Skeletal muscle tissue (tissue), 5 donors: ENCODE data around the gene CD70. TPM values are rescaled to one million over a fixed set of nuclear protein-coding genes. Genes with fewer than 3 reads are reported as not detected.
"Not testable (repeated sequence)": the region's sequence is repeated elsewhere in the genome, so short reads cannot be mapped to it uniquely, and the experiment has no call there.

Experiments
- H3K27ac ChIP-seq: one replicate; pipeline ENCODE4 v1.7.0; 2013; ENCODE audit warnings: mild to moderate bottlenecking, low read depth, low read length, inconsistent platforms
- H3K27me3 ChIP-seq, 3 donors: one replicate each; pipeline ENCODE4 v1.7.0; 2013; ENCODE audit warnings: low read length in 3 of 3; ENCODE audit not compliant: control insufficient read depth in 3 of 3, insufficient read depth in 3 of 3
- H3K36me3 ChIP-seq, 3 donors: one replicate each; pipeline ENCODE4 v1.7.0; 2013; ENCODE audit warnings: low read length in 3 of 3; ENCODE audit not compliant: control insufficient read depth in 3 of 3, insufficient read depth in 3 of 3
- H3K4me1 ChIP-seq, 3 donors: one replicate each; pipeline ENCODE4 v1.7.0; 2013; ENCODE audit warnings: low read length in 3 of 3, mild to moderate bottlenecking in 3 of 3; ENCODE audit not compliant: control insufficient read depth in 3 of 3, insufficient read depth in 3 of 3
- H3K4me3 ChIP-seq, 3 donors: one replicate each; pipeline ENCODE4 v1.7.0; 2013; ENCODE audit warnings: low read length in 3 of 3
- H3K9ac ChIP-seq, 3 donors: one replicate each; pipeline ENCODE4 v1.7.0; 2013; ENCODE audit warnings: low read length in 3 of 3, mild to moderate bottlenecking in 3 of 3, moderate library complexity in 2 of 3, low read depth in 1 of 3
- H3K9me3 ChIP-seq, 3 donors: one replicate each; pipeline ENCODE4 v1.7.0; 2013; ENCODE audit warnings: low read length in 3 of 3; ENCODE audit not compliant: control insufficient read depth in 3 of 3
- small RNA-seq: library from RNA; depleted of rRNA; stranded (forward); fragments of <200 nt; gene quantifications from one replicate; pipeline ENCODE3, GENCODE V24; 2014
- total RNA-seq: library from RNA; depleted of rRNA; stranded (reverse); fragments of >200 nt; gene quantifications from one replicate; pipeline ENCODE4 v1.2.3, GENCODE V29; 2014
- donor health status: Osteomylitis.

CD70 gene
- total RNA-seq, 1 donor from 2014 or later = 1.0 TPM

DNA sequence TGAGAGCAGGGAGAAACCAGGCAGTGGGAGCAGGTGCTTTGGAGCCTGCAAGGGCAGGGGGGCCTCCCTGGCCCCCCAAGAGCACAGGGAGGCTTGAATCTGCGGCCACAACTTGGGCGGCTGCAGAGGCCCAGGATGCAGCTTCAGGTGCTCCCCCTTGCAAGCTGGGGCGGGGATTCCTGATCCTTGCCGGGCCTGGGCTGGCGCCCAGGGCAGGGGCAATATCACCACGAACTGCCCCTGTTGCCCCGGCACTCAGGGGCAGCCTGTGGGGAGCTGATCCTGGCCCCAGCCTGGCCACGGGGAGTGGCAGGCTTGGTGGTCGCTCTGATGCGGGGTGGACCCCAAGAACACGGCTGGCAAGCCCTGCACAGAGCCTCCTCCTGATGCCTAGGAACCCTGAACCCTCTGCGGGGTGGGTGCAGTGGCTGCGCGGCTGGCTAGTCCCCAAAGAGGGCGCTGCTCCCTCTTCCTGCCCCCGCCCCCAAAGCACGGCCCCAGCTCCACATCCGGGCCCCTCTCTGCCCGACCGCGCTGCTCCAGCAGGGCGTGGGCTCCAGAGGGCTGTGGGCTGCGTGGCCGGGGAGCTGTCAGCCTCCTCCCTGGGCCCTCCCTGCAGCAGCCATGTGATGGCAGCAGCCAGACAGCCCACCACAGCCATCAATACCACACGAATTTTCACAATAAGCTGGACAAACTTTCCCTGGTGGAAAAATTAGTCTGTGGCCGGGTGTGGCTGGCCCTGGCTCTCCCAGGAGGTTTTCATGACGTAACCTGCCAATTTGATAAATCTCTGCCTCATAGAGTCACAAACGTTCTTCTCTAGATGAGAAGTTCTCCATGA lies 39.1 kb downstream of the CD70 start:
- Histone ChIP-seq H3K4me3 (no peak overlapping the region), H3K9me3 (no peaks in the 10 kb centered on the region), H3K4me1 (no peaks in the 10 kb centered on the region), H3K27me3 (no peaks in the 10 kb centered on the region), H3K9ac (no peak overlapping the region), H3K27ac (no peak overlapping the region), H3K36me3 (no peaks in the 10 kb centered on the region)

DNA sequence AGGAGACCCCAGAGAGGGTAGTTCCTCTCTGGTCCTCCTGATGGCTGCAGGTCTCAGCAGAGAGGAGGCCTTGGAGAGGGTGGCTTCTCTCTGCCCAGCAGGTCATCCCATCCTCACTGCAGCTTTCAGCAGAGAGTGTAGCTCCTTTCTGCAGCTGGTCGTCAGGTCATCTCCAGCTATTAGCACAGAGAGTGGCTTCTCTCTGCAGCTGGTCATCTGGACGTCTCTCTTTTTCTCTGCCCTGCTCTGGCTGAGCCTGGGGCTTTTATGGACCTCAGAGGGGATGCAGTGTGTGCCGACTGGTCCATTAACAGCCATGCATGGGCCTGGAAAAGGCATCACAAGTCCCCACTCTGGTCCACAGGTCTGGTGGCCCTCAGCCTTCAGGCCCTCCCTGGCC lies 39.9 kb downstream of the CD70 start:
- no peaks in the 10 kb centered on the region for H3K36me3 ChIP-seq
- H3K4me1 ChIP-seq = no peaks in the 10 kb centered on the region
- no peaks in the 10 kb centered on the region for H3K9me3 ChIP-seq
- H3K27me3 ChIP-seq = no peaks in the 10 kb centered on the region
- no peak overlapping the region for H3K27ac ChIP-seq
- no peak overlapping the region for H3K9ac ChIP-seq
- no peak overlapping the region for H3K4me3 ChIP-seq

DNA sequence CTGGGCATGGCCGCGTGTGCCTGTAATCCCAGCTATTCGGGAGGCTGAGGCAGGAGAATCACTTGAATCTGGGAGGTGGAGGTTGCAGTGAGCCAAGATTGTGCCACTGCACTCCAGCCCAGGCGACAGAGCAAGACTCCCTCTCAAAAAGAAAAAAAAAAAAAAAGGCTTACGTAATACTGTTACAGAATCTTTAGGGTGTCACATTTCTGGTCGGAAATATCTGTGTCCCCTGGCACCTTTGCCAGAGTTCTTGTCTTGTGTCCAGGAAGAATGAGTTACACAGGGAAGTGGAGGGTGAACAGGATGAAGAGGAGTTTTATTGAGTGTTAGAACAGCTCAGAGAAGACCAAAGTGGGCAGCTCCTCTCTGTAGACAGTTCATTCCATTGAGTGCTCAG lies 40.3 kb downstream of the CD70 start:
- not testable (repeated sequence) for H3K36me3 ChIP-seq

DNA sequence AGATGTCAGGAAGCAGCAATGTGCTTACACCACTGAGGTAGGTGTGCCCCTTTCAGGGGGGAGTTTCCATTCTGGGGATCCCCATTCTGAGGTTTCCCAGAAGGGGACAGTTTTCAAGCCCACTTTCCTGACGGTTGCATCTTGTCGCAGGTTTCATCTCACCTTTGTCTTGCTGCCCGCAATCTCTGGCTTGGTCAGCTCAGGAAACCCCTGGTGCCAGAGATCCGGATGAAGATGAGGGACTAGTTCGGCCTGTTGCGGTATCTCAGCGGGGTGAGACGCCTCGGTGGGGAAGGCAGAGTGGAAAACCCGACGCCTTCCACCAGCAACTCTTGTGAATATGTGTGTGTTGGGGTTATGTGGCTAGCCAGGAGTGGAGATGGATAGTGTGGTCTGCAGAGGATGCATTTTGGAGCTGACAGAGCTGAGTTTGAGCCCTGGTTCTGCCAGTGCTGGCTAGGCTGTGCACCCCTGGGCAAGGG lies 47.0 kb downstream of the CD70 start:
- Histone ChIP-seq H3K4me3 (no peak overlapping the region), H3K27ac (no peak overlapping the region), H3K36me3 (no peaks in the 10 kb centered on the region), H3K27me3 (peaks cover 0 to 7% (median 0%) of the 10 kb centered on the region in 3 donors), H3K4me1 (no peaks in the 10 kb centered on the region), H3K9me3 (no peaks in the 10 kb centered on the region), H3K9ac (no peak overlapping the region)

More for the DNA sequence above, 40.3 kb downstream of the CD70 start:
- not testable (repeated sequence) for H3K9me3 ChIP-seq, H3K4me3 ChIP-seq, H3K9ac ChIP-seq, H3K27me3 ChIP-seq, H3K4me1 ChIP-seq, H3K27ac ChIP-seq

DNA sequence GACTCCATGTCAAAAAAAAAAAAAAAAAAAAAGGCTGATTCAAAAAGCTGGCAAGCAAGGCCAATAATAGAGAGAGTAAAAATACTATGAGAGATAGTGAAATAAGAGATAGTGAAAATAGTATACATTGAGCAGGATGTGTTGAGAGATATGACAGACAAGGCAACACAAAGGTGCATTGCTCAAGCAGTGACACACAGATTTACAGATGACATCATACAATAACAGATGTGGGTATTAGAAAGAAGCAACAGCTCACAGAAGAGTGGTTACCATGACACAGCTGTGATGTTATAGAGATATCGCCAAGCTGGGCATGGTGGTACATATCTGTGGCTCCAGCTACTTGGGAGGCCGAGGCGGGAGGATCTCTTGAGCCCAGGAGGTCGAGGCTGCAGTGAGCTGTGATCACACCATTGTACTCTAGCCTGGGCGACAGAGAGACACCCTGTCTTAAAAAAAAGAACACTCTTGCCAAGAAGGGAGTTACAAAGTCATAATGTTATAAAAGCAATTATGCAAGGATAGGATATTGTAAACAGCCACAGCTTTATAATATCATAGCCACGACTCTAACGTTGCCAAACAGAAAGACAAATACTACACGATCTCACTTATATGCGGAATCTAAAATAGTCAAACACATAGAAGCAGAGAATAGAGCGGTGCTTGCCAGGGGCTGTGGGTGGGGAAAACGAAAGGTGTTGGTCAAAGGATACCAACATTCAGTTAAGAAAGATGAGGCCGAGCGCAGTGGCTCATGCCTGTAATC lies 49.8 kb downstream of the CD70 start:
- Histone ChIP-seq H3K4me3 (no peak overlapping the region), H3K36me3 (no peaks in the 10 kb centered on the region), H3K4me1 (no peaks in the 10 kb centered on the region), H3K9me3 (no peaks in the 10 kb centered on the region), H3K27me3 (peaks cover 0 to 7% (median 0%) of the 10 kb centered on the region in 3 donors), H3K27ac (no peak overlapping the region), H3K9ac (no peak overlapping the region)

DNA sequence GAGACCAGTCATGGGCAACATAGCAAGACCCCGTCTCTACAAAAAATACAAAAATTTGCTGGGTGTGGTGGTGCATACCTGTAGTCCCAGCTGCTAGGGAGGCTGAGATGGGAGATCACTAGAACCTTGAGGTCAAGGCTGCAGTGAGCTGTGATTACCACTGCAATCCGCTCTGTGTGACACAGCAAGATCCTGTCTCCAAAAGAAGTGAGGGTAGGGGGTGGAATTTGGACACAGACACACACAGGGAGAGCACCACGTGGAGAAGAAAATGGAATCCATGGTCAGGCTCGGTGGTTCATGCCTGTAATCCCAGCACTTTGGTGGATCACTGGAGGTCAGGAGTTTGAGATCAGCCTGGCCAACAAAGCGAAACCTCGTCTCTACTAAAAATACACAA lies 51.4 kb downstream of the CD70 start:
- Histone ChIP-seq H3K4me3 (no peak overlapping the region), H3K9ac (no peak overlapping the region), H3K9me3 (no peaks in the 10 kb centered on the region), H3K36me3 (no peaks in the 10 kb centered on the region), H3K27ac (no peak overlapping the region), H3K4me1 (no peaks in the 10 kb centered on the region), H3K27me3 (peaks cover 0 to 12% (median 0%) of the 10 kb centered on the region in 3 donors)

Small RNA genes within 50 kb of the gene (small RNA-seq; reads per million reads assigned to genes)
- not detected for gene RF00019

Other genes starting within 250 kb of the CD70 start
- 29.7 TPM for gene CLPP, start 229.6 kb downstream of the CD70 start, total RNA-seq
- gene ALKBH7, start 218.4 kb downstream of the CD70 start, total RNA-seq = 75.2 TPM
- 1.0 TPM for gene PSPN, start 215.2 kb downstream of the CD70 start, total RNA-seq
- gene GTF2F1, start 198.0 kb downstream of the CD70 start, total RNA-seq = 36.5 TPM
- gene KHSRP, start 166.3 kb downstream of the CD70 start, total RNA-seq = 65.2 TPM
- 0.52 TPM for gene SLC25A41, start 157.4 kb downstream of the CD70 start, total RNA-seq
- gene SLC25A23, start 131.4 kb downstream of the CD70 start, total RNA-seq = 7.8 TPM
- gene CRB3, start 126.9 kb downstream of the CD70 start, total RNA-seq = not detected
- not detected for gene DENND1C, start 109.4 kb downstream of the CD70 start, total RNA-seq
- gene TUBB4A, start 88.8 kb downstream of the CD70 start, total RNA-seq = not detected
- gene TNFSF9, start 60.1 kb downstream of the CD70 start, total RNA-seq = 1.0 TPM
- not detected for gene TNFSF14, start 79.0 kb upstream of the CD70 start, total RNA-seq
- 71.5 TPM for gene C3, start 129.5 kb upstream of the CD70 start, total RNA-seq
- 14.6 TPM for gene GPR108, start 146.4 kb upstream of the CD70 start, total RNA-seq
- gene TRIP10, start 148.5 kb upstream of the CD70 start, total RNA-seq = 32.9 TPM
- not detected for gene SH2D3A, start 176.3 kb upstream of the CD70 start, total RNA-seq
- gene VAV1, start 181.6 kb upstream of the CD70 start, total RNA-seq = 4.7 TPM